DOHH2 (cell line): ENCODE measurements around the gene UBAC2.

Experiments used
- EZH2phosphoT487 ChIP-seq: fragments of 200-600 bp; sonication (generic); IDR thresholded peaks from 2 replicates; pipeline ENCODE4 v1.6.1; 2017; ENCODE audit warnings: borderline replicate concordance, mild to moderate bottlenecking, antibody characterized with exemption, low read length, moderate library complexity, mixed read lengths
- TF ChIP-seq, protein P1 (sequence below): fragments of 200-600 bp; sonication (generic); IDR thresholded peaks from one replicate; pipeline ENCODE4 v1.5.1; 2014; ENCODE audit warnings: antibody characterized with exemption, mild to moderate bottlenecking, low read depth, low read length; ENCODE audit not compliant: poor library complexity, severe bottlenecking

DNA sequence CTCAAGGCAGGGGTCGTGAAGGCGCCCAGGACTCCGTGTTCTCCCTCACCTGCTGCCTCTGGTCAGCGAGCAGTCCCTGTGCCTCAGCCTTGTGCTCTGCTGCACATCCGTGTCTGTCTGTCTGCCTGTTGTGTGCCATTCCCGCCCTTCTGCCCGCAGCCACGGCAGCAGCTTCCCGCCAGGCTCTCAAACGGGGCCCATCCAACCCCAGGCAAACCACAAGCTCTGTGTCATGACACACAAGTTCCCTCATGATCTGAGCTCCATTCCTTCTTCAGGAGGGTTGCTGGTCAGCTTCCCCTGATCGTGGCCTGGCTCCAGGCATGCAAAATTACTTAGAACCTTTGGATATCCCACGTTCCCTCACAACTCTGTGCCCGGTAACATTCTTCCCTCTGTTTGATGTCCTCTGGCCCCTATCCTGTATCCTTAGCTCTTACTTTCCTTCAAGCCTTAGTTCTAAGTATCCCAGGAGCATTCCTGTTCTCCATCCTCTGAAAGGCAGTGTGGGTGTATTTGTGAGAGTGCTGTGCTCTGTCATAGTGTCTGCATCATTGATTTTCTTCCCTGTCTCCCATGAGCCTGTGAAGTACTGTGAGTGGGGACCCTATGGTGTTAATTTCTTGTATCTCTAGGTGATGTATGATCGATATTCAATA is 103.3 kb downstream of the UBAC2 start:
- TF ChIP-seq, protein P1, sequence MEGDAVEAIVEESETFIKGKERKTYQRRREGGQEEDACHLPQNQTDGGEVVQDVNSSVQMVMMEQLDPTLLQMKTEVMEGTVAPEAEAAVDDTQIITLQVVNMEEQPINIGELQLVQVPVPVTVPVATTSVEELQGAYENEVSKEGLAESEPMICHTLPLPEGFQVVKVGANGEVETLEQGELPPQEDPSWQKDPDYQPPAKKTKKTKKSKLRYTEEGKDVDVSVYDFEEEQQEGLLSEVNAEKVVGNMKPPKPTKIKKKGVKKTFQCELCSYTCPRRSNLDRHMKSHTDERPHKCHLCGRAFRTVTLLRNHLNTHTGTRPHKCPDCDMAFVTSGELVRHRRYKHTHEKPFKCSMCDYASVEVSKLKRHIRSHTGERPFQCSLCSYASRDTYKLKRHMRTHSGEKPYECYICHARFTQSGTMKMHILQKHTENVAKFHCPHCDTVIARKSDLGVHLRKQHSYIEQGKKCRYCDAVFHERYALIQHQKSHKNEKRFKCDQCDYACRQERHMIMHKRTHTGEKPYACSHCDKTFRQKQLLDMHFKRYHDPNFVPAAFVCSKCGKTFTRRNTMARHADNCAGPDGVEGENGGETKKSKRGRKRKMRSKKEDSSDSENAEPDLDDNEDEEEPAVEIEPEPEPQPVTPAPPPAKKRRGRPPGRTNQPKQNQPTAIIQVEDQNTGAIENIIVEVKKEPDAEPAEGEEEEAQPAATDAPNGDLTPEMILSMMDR: no peak
- no peak for TF ChIP-seq EZH2phosphoT487
